Naive thymus-derived CD8-positive, alpha-beta T cell (primary cell): ENCODE results near the gene LCN2. TPM values are rescaled to one million over a fixed set of nuclear protein-coding genes. Genes with fewer than 3 reads are reported as not detected.
"Not testable (repeated sequence)": the region's sequence is repeated elsewhere in the genome, so short reads cannot be mapped to it uniquely, and the experiment has no call there.

Experiments used
- ATAC-seq, 2 donors: fragments of 150-1000 bp; cut with Tn5 transposase in 1 of 2; sonication (Bioruptor Pico), chemical (Tn5 transposase) in 1 of 2; 1 replicate in 1 of 2; 2 replicates in 1 of 2; pipeline ENCODE4 v1.10.0; 2021; ENCODE audit warnings: mild to moderate bottlenecking in 2 of 2, moderate library complexity in 2 of 2
- POLR2A ChIA-PET: fragments of 350-600 bp; sonication (Branson Sonifier 250); formaldehyde crosslinking; loops from one replicate; lab custom pipeline; 2021; ENCODE audit warnings: antibody characterized with exemption; lab: Charles Lee
- DNase-seq, 10 donors: peaks; one replicate each; pipeline versions ENCODE4 v3.0.0 to v3.0.0-alpha.2; 2020 to 2022
- H3K27ac Mint-ChIP-seq, 10 donors: one replicate each; pipeline ENCODE4 v1.8.0; 2020 to 2022; ENCODE audit warnings: mild to moderate bottlenecking in 10 of 10, mixed read lengths in 10 of 10, moderate library complexity in 4 of 10, inconsistent platforms in 1 of 10
- H3K27me3 Mint-ChIP-seq, 5 donors: one replicate each; pipeline ENCODE4 v1.8.0; 2021 to 2022; ENCODE audit warnings: mixed read lengths in 5 of 5
- H3K36me3 Mint-ChIP-seq, 3 donors: one replicate each; pipeline ENCODE4 v1.8.0; 2020 to 2022; ENCODE audit warnings: mixed read lengths in 3 of 3, mild to moderate bottlenecking in 2 of 3, inconsistent platforms in 1 of 3
- H3K4me1 Mint-ChIP-seq, 4 donors: one replicate each; pipeline ENCODE4 v1.8.0; 2021 to 2022; ENCODE audit warnings: mixed read lengths in 4 of 4
- H3K4me3 Mint-ChIP-seq, 10 donors: one replicate each; pipeline ENCODE4 v1.8.0; 2020 to 2022; ENCODE audit warnings: mild to moderate bottlenecking in 10 of 10, mixed read lengths in 10 of 10, moderate library complexity in 6 of 10, inconsistent platforms in 1 of 10
- H3K9me3 Mint-ChIP-seq, 9 donors: one replicate each; pipeline ENCODE4 v1.8.0; 2020 to 2022; ENCODE audit warnings: mixed read lengths in 9 of 9, mild to moderate bottlenecking in 3 of 9, inconsistent platforms in 1 of 9, moderate library complexity in 1 of 9
- polyA plus RNA-seq, 3 donors: library from polyadenylated mRNA; unstranded; fragments of 300-500 nt; fragmentation: Illumina TruSeq; gene quantifications; one replicate each; pipeline ENCODE4 v1.2.3, GENCODE V29; 2021
- total RNA-seq, 8 experiments: library from RNA in 2 of 8; stranded (reverse) in 2 of 8; gene quantifications; one replicate each; pipeline ENCODE4 v1.2.3 and lab custom pipeline; 2021 to 2026

Gene LCN2
- total and polyA plus RNA-seq, 5 experiments from 2014 or later: not detected

GRCh38 chr9:128167209-128167608 is 18.0 kb downstream of the LCN2 start:
- H3K36me3 Mint-ChIP-seq: peaks cover 0 to 60% (median 13%) of the 10 kb centered on the region in 3 donors
- H3K4me3 Mint-ChIP-seq: no peak overlapping the region
- POLR2A ChIA-PET: no interaction called here
- no peaks in the 10 kb centered on the region for H3K27me3 Mint-ChIP-seq
- no peaks in the 10 kb centered on the region for H3K9me3 Mint-ChIP-seq
- ATAC-seq: no peak
- no peak for DNase-seq
- H3K4me1 Mint-ChIP-seq: peaks cover 2 to 8% (median 4%) of the 10 kb centered on the region in 4 donors
- H3K27ac Mint-ChIP-seq: peak overlapping the region in 5 of 10 donors; percentile 15 to 69 (median 42)

GRCh38 chr9:128168731-128169308 is 19.6 kb downstream of the LCN2 start:
- peaks cover 0 to 3% (median 0%) of the 10 kb centered on the region in 4 donors for H3K4me1 Mint-ChIP-seq
- ATAC-seq (no peak), DNase-seq (no peak)
- H3K4me3 Mint-ChIP-seq: no peak overlapping the region
- H3K27ac Mint-ChIP-seq: peak overlapping the region in 3 of 10 donors; percentile 3 to 72 (median 19)
- peaks cover 0 to 59% (median 12%) of the 10 kb centered on the region in 3 donors for H3K36me3 Mint-ChIP-seq
- no peaks in the 10 kb centered on the region for H3K27me3 Mint-ChIP-seq
- POLR2A ChIA-PET: no interaction called here
- no peaks in the 10 kb centered on the region for H3K9me3 Mint-ChIP-seq

GRCh38 chr9:128169492-128169891 is 20.2 kb downstream of the LCN2 start:
- peaks cover 0 to 3% (median 0%) of the 10 kb centered on the region in 4 donors for H3K4me1 Mint-ChIP-seq
- peaks cover 0 to 61% (median 12%) of the 10 kb centered on the region in 3 donors for H3K36me3 Mint-ChIP-seq
- H3K9me3 Mint-ChIP-seq: no peaks in the 10 kb centered on the region
- no peak overlapping the region for H3K27ac Mint-ChIP-seq
- DNase-seq (no peak), ATAC-seq (no peak)
- H3K4me3 Mint-ChIP-seq: no peak overlapping the region
- no peaks in the 10 kb centered on the region for H3K27me3 Mint-ChIP-seq
- POLR2A ChIA-PET: no interaction called here

DNA sequence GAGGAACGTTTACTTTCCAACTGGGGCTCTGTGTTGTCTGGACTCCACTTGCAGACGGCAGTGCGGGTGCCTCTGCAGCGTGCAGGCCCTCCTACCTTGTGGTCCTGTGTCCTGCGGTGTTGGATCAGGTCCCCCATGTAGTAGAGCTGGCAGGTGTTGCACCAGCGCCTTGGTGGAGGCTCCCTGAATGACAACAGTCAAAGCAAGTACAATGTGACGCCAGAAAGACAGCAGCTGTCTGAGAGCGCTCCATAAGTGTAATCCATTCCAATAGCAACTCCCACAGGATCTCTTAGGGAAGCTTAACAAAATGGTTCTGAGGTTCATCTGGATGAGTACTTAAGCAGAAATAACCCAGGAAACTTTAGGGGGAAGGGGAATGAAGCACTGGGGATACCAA is 20.7 kb downstream of the LCN2 start:
- POLR2A ChIA-PET: no interaction called here
- no peaks in the 10 kb centered on the region for H3K9me3 Mint-ChIP-seq
- DNase-seq (no peak), ATAC-seq (no peak)
- H3K27ac Mint-ChIP-seq: peak overlapping the region in 2 of 10 donors; percentile 7 to 24
- peaks cover 0 to 61% (median 14%) of the 10 kb centered on the region in 3 donors for H3K36me3 Mint-ChIP-seq
- peaks cover 0 to 3% (median 0%) of the 10 kb centered on the region in 4 donors for H3K4me1 Mint-ChIP-seq
- no peaks in the 10 kb centered on the region for H3K27me3 Mint-ChIP-seq
- no peak overlapping the region for H3K4me3 Mint-ChIP-seq

- no peak for ATAC-seq
- POLR2A ChIA-PET: no interaction called here
- Mint-ChIP-seq H3K36me3 (peaks cover 0 to 58% (median 14%) of the 10 kb centered on the region in 3 donors), H3K4me3 (no peak overlapping the region), H3K27me3 (no peaks in the 10 kb centered on the region), H3K9me3 (no peaks in the 10 kb centered on the region), H3K4me1 (no peaks in the 10 kb centered on the region), H3K27ac (no peak overlapping the region)
- no peak for DNase-seq
Measured at GRCh38 chr9:128174062-128174461, 24.8 kb downstream of the LCN2 start.

- POLR2A ChIA-PET: no interaction called here
- H3K27ac Mint-ChIP-seq: peak overlapping the region in 1 of 10 donors; percentile 44
Measured at GRCh38 chr9:128175102-128175563, 25.9 kb downstream of the LCN2 start.

GRCh38 chr9:128175726-128176125 is 26.5 kb downstream of the LCN2 start:
- Mint-ChIP-seq H3K27me3 (no peaks in the 10 kb centered on the region), H3K9me3 (no peaks in the 10 kb centered on the region), H3K4me1 (no peaks in the 10 kb centered on the region), H3K36me3 (peaks cover 0 to 59% (median 27%) of the 10 kb centered on the region in 3 donors), H3K4me3 (no peak overlapping the region), H3K27ac (peak overlapping the region in 2 of 10 donors; percentile 50 to 60)
- ATAC-seq: no peak
- peak in 1 of 10 donors; percentile 44 for DNase-seq
- POLR2A ChIA-PET: no interaction called here

More at GRCh38 chr9:128175102-128175563, 25.9 kb downstream of the LCN2 start:
- Mint-ChIP-seq H3K27me3 (no peaks in the 10 kb centered on the region), H3K4me3 (no peak overlapping the region), H3K4me1 (no peaks in the 10 kb centered on the region), H3K36me3 (peaks cover 0 to 58% (median 24%) of the 10 kb centered on the region in 3 donors), H3K9me3 (no peaks in the 10 kb centered on the region)
- no peak for DNase-seq
- no peak for ATAC-seq

DNA sequence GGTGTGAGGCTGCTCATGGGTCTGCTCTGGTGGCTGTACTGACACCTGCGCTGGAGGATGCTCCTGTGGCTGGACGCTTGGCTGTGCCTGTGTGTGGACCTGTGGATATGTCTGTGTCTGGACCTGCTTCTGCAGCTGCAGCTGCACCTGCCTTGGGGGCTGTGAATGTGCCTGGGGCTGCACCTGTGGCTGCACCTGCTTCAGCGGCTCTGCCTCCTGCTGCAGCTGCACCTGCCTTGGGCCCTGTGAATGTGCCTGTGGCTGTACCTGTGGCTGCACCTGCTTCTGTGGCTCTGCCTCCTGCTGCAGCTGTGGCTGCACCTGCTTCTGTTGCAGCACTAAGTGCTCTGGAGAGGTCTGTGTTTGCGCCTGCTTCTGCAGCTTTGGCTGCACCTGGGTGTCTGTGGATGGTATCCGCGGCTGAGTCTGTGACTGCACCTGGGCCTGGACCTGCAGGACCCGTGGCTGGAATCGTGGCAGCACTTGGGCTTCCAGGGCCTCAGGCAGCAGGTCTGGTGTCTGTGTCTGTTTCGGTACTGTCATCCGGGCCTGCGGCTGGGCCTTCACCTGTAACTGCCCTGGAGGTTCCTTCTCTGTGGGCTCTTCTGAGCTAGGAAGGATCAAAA is 29.7 kb downstream of the LCN2 start:
- Mint-ChIP-seq H3K27me3 (no peaks in the 10 kb centered on the region), H3K4me3 (no peak overlapping the region), H3K27ac (peak overlapping the region in 1 of 10 donors; percentile 43), H3K36me3 (peaks cover 0 to 69% (median 28%) of the 10 kb centered on the region in 3 donors), H3K4me1 (peaks cover 0 to 5% (median 0%) of the 10 kb centered on the region in 4 donors), H3K9me3 (no peaks in the 10 kb centered on the region)
- ATAC-seq: no peak
- POLR2A ChIA-PET: no interaction called here
- no peak for DNase-seq

- Mint-ChIP-seq H3K27ac (no peak overlapping the region), H3K27me3 (no peaks in the 10 kb centered on the region), H3K36me3 (peaks cover 0 to 66% (median 28%) of the 10 kb centered on the region in 3 donors), H3K4me1 (peaks cover 0 to 5% (median 0%) of the 10 kb centered on the region in 4 donors), H3K9me3 (no peaks in the 10 kb centered on the region), H3K4me3 (no peak overlapping the region)
- no peak for ATAC-seq
- POLR2A ChIA-PET: no interaction called here
- no peak for DNase-seq
Measured at GRCh38 chr9:128180001-128180400, 30.7 kb downstream of the LCN2 start.

GRCh38 chr9:128180447-128180846 is 31.2 kb downstream of the LCN2 start:
- POLR2A ChIA-PET: no interaction called here
- ATAC-seq (no peak), DNase-seq (peak in 1 of 10 donors; percentile 60)
- Mint-ChIP-seq H3K27me3 (no peaks in the 10 kb centered on the region), H3K36me3 (peaks cover 0 to 64% (median 24%) of the 10 kb centered on the region in 3 donors), H3K4me1 (peaks cover 0 to 5% (median 0%) of the 10 kb centered on the region in 4 donors), H3K27ac (no peak overlapping the region), H3K4me3 (no peak overlapping the region), H3K9me3 (no peaks in the 10 kb centered on the region)

DNA sequence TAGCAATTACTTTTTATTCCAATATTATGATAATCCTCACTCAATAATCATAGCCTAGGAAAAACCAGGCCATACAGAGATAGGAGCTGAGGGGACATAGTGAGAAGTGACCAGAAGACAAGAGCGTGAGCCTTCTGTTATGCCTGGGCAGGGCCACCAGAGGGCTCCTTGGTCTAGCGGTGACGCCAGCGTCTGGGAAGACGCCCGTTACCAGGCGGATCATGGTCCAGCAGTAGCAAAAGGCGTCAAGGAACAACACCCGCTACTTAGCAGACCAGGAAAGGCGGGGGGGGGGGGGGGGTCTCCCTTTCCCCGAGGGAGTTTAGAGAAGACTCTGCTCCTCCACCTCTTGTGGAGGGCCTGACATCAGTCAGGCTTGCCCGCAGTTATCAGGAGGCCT is 32.2 kb downstream of the LCN2 start:
- not testable (repeated sequence) for H3K4me3 Mint-ChIP-seq

DNA sequence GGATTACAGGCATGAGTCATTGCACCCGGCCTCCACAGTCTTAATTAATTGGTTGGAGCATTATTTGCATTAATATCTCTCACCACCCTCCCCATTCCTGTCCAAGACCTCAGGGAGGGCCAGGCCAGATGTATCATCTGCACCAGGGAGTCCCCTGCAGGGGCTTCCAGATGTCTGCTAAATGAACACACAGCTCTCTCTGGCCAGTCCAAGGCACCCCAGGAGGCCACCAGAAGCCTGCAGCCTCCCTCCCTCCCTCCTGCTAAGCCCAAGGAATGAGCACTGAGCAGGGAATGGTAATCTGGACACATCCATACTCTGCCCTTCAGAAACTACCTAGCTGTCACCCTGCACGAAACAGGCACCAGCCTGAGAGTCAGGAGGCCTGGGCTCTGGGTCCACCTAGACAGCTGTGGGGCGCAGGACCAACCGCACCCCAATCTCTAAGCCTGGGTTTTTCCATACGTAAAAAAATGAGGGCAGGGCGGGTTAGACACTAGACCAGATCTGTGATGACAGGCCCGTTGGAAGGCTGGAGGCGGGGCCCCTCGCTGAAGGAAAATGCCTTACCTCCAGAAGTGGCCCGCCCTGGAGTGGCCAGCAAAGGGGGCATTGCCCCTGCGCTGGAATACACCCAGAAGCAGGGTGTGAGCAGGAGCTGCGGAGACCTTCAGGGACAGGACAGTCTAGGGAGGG is 33.8 kb downstream of the LCN2 start:
- H3K27me3 Mint-ChIP-seq: no peaks in the 10 kb centered on the region
- POLR2A ChIA-PET: no interaction called here
- H3K4me1 Mint-ChIP-seq: peaks cover 5 to 10% (median 6%) of the 10 kb centered on the region in 4 donors
- peak overlapping the region in 2 of 10 donors; percentile 71 to 76 for H3K27ac Mint-ChIP-seq
- ATAC-seq: no peak
- H3K4me3 Mint-ChIP-seq: no peak overlapping the region
- H3K9me3 Mint-ChIP-seq: no peaks in the 10 kb centered on the region
- H3K36me3 Mint-ChIP-seq: peaks cover 0 to 70% (median 23%) of the 10 kb centered on the region in 3 donors
- peak in 1 of 10 donors; percentile 15 for DNase-seq

More for the DNA sequence above, 32.2 kb downstream of the LCN2 start:
- not testable (repeated sequence) for H3K4me1 Mint-ChIP-seq, H3K27me3 Mint-ChIP-seq, H3K9me3 Mint-ChIP-seq, ATAC-seq, H3K27ac Mint-ChIP-seq
- H3K36me3 Mint-ChIP-seq: peaks cover 0 to 61% (median 23%) of the 10 kb centered on the region in 3 donors
- DNase-seq: peak in 1 of 10 donors; percentile 14
- POLR2A ChIA-PET: interaction anchor here (0.9 kb wide), 1 partner anchor 1908 kb away, joined by 3 read pairs; no protein-coding TSS in a partner anchor
